NCI-H1105 (cell line): ENCODE measurements around the gene KL.

Experiments used
- DNase-seq: peaks from one replicate; lab custom pipeline; 2025; lab: John Stamatoyannopoulos, UW

KL gene

GRCh38 chr13:33037673-33038072 lies 21.4 kb downstream of the KL start:
- no peak for DNase-seq

- DNase-seq: no peak
Measured at GRCh38 chr13:33040090-33040489, 23.9 kb downstream of the KL start.

DNA sequence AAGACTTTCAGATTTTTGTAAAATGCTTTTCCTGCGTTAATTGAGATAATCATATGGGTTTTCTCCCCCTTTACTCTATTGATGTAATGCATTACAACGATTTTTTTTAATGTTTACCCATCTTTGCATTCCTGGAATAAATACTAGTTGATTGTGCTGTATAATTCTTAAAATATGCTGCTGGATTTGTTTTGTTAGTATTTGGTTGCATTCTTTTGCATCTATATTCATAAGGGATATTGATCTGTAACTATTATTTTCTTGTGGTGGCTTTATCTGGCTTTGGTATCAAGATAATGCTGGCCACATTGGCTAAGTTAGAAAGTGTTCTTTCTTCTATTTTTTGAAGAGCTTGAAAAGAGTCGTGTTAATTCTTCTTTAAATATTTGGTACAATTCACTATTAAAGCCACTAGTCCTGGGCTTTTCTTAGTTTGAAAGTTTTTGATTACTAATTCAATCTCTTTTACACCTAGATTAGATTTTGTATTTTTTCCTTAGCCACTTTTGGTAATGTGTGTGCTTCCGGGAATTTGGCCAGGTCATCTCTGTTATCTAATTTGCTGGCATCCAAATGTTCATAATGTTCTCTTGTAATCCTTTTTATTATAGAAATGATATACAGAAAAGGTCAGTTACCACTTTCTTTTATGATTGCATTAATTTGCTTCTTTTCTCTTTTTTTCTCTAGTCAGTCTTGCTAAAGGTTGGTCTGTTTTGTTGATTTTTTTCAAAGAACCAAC lies 29.8 kb downstream of the KL start:
- no peak for DNase-seq

DNA sequence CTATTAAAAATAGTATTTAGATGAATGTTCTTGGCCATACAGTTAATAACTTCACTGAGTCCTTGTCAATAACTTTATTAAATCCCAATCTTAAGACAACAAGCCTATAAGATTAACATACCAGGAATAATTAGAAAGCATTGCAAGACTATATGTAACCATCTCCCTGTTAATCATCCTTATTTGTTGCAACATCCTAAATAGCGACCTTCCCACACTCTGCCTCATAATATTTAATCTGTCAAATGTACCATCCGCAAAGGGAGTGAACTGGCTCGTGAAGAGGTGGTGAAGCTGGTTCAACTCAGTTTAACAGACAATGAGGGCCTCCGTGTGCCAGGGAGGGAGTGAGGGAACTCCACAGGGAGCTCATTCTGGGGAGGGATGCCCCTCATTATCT lies 33.9 kb downstream of the KL start:
- no peak for DNase-seq

- DNase-seq: no peak
Measured at GRCh38 chr13:33051632-33052031, 35.4 kb downstream of the KL start.

DNA sequence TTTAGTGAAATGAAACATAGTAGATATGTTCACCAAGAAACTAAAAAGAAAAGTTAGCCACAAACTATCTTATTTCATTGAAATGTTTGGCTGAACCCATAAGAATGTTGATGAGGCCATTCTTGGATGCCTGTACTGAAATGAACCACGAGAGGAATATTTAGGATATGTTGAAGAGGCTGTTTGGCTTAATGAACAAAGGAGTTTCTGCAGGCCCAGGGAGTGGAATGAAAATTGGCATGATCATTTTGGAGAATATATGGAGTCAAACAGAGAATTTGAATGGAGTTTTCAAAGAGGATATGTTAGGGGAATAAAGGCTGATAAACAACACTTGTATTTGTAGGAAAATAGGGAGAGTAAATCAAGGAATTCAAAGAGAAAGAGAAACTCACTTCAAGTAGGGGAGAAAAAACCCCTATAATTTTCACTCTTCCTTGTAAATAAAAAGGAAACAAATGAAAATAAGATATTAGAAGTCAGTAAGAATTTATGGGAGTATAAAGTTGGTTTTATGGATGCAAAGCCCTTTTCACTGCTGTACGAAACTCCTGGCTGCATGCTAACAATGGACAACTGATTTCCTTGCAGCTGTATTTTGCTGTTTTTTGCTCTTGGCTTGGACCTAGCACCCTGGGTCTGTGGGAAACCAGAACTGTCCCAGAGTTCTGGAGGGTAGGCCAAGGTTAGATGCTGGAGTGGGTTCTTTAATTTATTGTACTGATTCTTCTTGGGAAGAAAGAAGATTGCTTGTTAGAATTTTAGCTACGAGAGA lies 36.5 kb downstream of the KL start:
- DNase-seq: no peak

GRCh38 chr13:33053397-33054066 lies 37.3 kb downstream of the KL start:
- no peak for DNase-seq

GRCh38 chr13:33057019-33057780 lies 41.0 kb downstream of the KL start:
- no peak for DNase-seq

GRCh38 chr13:33058776-33059327 lies 42.6 kb downstream of the KL start:
- no peak for DNase-seq

DNA sequence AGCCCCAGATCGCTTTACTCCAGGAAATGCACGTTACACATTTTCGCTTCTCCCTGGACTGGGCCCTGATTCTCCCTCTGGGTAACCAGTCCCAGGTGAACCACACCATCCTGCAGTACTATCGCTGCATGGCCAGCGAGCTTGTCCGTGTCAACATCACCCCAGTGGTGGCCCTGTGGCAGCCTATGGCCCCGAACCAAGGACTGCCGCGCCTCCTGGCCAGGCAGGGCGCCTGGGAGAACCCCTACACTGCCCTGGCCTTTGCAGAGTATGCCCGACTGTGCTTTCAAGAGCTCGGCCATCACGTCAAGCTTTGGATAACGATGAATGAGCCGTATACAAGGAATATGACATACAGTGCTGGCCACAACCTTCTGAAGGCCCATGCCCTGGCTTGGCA lies 44.6 kb downstream of the KL start:
- DNase-seq: no peak

DNA sequence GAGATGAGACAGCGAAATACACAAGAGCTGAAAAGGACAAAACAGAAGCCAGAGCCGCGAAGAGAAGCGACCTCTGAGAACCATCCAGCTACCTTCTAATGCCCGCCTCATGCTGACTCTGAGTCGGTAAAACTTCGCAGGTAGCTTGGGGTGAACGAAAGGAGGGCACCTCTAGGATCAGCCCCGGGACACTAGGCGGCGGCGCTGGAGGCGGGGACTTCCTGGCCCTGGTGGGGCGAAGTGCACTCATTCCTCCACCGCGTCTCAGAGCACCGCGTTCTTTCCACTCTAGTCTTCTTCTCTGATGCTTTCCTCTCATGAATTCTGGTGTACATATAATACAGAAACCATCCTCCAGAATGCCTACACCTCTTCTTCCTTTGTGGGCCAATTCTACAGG lies 50.1 kb downstream of the KL start:
- DNase-seq: no peak

DNA sequence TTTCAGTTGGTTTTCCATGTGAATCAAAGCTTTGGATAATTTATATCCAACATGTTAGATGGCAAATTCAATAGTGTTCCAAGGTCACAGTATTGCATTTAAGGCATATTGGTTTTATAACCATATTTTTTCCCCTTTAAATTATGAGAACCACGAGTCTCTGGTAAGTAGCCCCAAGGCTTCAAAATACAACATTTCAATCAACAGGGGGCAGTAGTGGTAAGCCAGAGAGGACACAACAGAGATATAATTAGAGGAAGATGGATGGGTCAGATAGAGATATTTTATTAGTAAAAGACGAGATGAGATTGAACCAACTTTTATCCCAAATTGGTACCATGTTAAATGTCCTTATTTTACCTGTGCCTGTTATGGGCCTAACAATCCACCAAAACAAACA lies 53.1 kb downstream of the KL start:
- DNase-seq: no peak

GRCh38 chr13:33070713-33071112 lies 54.5 kb downstream of the KL start:
- no peak for DNase-seq

DNA sequence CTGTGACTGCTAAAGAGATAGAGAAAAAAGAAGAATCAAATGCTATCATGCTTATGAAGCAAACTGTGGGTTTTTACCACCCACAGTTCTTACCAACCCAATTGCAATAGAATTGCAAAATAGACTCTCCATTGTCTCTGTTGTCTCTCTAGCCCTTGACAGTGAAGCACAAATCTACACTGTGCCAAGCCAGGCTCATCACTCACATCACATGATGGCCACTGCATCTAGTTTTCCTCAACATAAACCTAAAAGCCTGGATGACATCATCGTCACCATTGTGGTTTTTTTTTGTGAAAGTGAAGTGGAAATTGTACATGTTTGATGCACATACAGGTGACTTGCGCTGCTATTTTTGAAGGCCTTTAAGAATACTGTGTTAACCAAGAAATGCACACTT lies 56.1 kb downstream of the KL start:
- no peak for DNase-seq

DNA sequence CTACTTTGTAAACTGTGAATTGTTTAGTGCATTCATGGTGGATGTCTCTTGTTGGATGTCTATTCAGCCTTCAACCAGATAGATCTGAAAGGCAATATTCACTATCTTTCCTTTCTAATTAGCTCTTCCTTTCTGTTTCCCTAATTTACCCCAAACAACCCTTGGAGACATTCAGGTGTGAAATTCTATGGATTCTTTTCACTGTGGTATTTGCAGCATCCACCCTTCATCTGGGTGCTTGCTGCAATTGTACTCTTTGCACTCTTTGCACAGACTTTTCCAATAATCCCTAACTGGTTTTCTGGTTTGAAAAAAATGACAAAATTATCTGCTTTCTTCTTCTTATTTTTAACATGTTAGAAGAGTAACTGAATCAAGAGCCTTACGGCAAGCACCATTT lies 56.5 kb downstream of the KL start:
- DNase-seq: no peak

GRCh38 chr13:33073338-33073737 lies 57.1 kb downstream of the KL start:
- peak; percentile 47 for DNase-seq

DNA sequence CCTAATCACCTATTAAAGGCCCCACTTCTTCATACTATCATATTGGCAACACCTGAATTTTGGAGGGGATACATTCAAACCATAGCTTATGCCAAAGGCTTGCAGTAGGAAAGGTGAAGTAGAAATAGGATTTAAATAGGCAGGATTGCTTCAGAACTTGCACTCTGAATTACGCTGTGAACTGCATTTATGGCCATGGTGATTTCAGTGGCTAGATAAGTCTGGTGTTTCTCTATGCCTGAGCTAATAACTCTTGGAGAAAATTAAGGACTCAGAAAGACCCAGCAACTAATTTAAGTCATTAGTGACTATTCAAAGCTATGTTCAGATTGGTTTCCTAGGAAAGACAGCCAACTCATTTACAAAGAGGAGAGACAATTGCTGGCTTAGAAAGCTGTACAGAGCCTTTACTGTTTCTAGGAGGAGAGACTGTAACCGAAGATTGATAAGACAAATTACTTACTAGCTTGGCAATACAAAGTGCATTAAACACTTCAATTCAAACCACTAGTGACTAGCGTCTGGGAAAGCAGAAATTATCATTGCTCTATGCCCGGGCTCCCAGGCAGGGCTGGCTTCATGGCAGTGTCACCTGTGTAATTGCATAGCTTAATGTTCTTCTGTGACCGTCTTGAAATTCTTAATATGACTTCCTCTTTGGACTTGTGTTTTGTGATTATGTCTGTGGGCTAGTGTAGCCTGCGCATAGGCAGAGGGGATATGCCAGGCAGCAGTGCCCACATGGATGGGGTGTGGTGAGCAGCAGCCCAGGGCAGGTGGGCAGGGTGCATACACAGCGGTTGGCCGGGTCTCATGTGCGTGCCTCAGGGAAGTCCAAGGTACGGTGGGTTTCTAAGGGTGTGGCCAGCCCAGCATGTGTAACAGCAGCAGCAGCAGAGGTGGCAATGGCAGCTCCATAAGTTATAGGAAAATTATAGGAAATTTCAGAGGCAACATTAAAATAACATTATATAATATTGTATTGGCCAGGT lies 60.1 kb downstream of the KL start:
- no peak for DNase-seq

- no peak for DNase-seq
Measured at GRCh38 chr13:33078263-33078662, 62.0 kb downstream of the KL start.

GRCh38 chr13:33079960-33080359 lies 63.7 kb downstream of the KL start:
- no peak for DNase-seq

GRCh38 chr13:33080972-33081590 lies 64.9 kb downstream of the KL start:
- DNase-seq: no peak
